NCI-H526 (cell line): ENCODE measurements around the gene CTDP1.
"Not testable (repeated sequence)": the region's sequence is repeated elsewhere in the genome, so short reads cannot be mapped to it uniquely, and the experiment has no call there.

Experiments used
- DNase-seq, 2 experiments: peaks; one replicate each; lab custom pipeline; 2025; lab: John Stamatoyannopoulos, UW

Gene CTDP1

GRCh38 chr18:79726721-79727120 is 47.1 kb downstream of the CTDP1 start:
- DNase-seq, result no peak

GRCh38 chr18:79727211-79727610 is 47.6 kb downstream of the CTDP1 start:
- DNase-seq, result no peak

- DNase-seq, result no peak
Measured at GRCh38 chr18:79728931-79729586, 49.5 kb downstream of the CTDP1 start.

- no peak for DNase-seq
Measured at GRCh38 chr18:79729611-79730010, 50.0 kb downstream of the CTDP1 start.

- no peak for DNase-seq
Measured at GRCh38 chr18:79730804-79731203, 51.2 kb downstream of the CTDP1 start.

GRCh38 chr18:79731881-79732720 is 52.5 kb downstream of the CTDP1 start:
- not testable (repeated sequence) for DNase-seq

GRCh38 chr18:79732721-79733025 is 53.1 kb downstream of the CTDP1 start:
- no peak for DNase-seq

GRCh38 chr18:79733135-79733701 is 53.6 kb downstream of the CTDP1 start:
- no peak for DNase-seq

GRCh38 chr18:79733986-79734770 is 54.6 kb downstream of the CTDP1 start:
- no peak for DNase-seq

- no peak for DNase-seq
Measured at GRCh38 chr18:79735071-79735980, 55.7 kb downstream of the CTDP1 start.

- DNase-seq, result no peak
Measured at GRCh38 chr18:79736230-79736629, 56.6 kb downstream of the CTDP1 start.

- DNase-seq, result no peak
Measured at GRCh38 chr18:79736846-79737245, 57.2 kb downstream of the CTDP1 start.

- DNase-seq, result no peak
Measured at GRCh38 chr18:79737426-79737825, 57.8 kb downstream of the CTDP1 start.

GRCh38 chr18:79738041-79738461 is 58.4 kb downstream of the CTDP1 start:
- no peak for DNase-seq

- peak in 1 of 2 experiments; percentile 36 for DNase-seq
Measured at GRCh38 chr18:79738581-79739439, 59.2 kb downstream of the CTDP1 start.

GRCh38 chr18:79739440-79739778 is 59.8 kb downstream of the CTDP1 start:
- no peak for DNase-seq

- DNase-seq, result not testable (repeated sequence)
Measured at GRCh38 chr18:79740047-79740446, 60.4 kb downstream of the CTDP1 start.

- no peak for DNase-seq
Measured at GRCh38 chr18:79740521-79741361, 61.1 kb downstream of the CTDP1 start.

- no peak for DNase-seq
Measured at GRCh38 chr18:79741362-79741700, 61.7 kb downstream of the CTDP1 start.

- no peak for DNase-seq
Measured at GRCh38 chr18:79742076-79742475, 62.5 kb downstream of the CTDP1 start.
